ENCODE data around the gene CCDC157. TPM values are rescaled to one million over a fixed set of nuclear protein-coding genes. Genes with fewer than 3 reads are reported as not detected.

The CCDC157 gene
- total RNA-seq, 1 experiment from 2014 or later, result 5.5 TPM

DNA sequence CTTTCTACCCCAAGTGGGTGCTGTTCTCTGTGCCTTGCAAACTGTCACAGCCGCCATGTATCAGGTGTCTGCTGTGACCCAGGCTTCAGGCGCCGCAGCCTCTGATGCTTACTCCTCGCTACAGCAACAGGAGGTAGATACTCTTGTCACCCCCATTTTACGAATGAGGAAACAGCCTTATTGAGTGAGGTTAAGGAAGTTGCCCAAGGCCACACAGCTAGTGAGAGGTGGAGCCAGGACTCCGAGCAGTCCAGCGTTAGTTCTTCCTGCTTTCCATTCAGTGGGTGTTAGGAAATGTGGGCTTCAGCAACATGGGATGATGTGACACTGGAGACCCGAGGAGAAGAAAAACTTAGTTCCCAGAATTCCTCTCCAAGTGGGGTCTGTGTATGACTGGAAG is 16.1 kb downstream of the CCDC157 start:
- intact Hi-C loops (cut with micrococcal nuclease; ENCODE audit: unreplicated experiment), result loop anchor here (1.0 kb wide), 1 partner anchor 29 kb away; no protein-coding TSS in a partner anchor
- H3K27me3 Mint-ChIP-seq (ENCODE audit: unreplicated experiment), result no peaks in the 10 kb centered on the region
- TF ChIP-seq, protein P1, sequence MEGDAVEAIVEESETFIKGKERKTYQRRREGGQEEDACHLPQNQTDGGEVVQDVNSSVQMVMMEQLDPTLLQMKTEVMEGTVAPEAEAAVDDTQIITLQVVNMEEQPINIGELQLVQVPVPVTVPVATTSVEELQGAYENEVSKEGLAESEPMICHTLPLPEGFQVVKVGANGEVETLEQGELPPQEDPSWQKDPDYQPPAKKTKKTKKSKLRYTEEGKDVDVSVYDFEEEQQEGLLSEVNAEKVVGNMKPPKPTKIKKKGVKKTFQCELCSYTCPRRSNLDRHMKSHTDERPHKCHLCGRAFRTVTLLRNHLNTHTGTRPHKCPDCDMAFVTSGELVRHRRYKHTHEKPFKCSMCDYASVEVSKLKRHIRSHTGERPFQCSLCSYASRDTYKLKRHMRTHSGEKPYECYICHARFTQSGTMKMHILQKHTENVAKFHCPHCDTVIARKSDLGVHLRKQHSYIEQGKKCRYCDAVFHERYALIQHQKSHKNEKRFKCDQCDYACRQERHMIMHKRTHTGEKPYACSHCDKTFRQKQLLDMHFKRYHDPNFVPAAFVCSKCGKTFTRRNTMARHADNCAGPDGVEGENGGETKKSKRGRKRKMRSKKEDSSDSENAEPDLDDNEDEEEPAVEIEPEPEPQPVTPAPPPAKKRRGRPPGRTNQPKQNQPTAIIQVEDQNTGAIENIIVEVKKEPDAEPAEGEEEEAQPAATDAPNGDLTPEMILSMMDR (IDR thresholded peaks at IDR 0.05; ENCODE audit: unreplicated experiment), result no peak
- CTCF ChIA-PET, result no interaction called here
- DNase-seq, result no peak
- H3K9me3 Mint-ChIP-seq (ENCODE audit: low read depth, unreplicated experiment), result no peaks in the 10 kb centered on the region
- no peaks in the 10 kb centered on the region for H3K4me1 Mint-ChIP-seq (ENCODE audit: low read depth, unreplicated experiment)
- no TSS peak for BruUV-seq (replicated peaks)
- no peak overlapping the region for H3K4me3 Mint-ChIP-seq (ENCODE audit: low read depth, unreplicated experiment)
- peaks cover 57% of the 10 kb centered on the region for H3K36me3 Mint-ChIP-seq (ENCODE audit: insufficient read depth, unreplicated experiment)
- no peak overlapping the region for H3K27ac Mint-ChIP-seq (ENCODE audit: unreplicated experiment)

DNA sequence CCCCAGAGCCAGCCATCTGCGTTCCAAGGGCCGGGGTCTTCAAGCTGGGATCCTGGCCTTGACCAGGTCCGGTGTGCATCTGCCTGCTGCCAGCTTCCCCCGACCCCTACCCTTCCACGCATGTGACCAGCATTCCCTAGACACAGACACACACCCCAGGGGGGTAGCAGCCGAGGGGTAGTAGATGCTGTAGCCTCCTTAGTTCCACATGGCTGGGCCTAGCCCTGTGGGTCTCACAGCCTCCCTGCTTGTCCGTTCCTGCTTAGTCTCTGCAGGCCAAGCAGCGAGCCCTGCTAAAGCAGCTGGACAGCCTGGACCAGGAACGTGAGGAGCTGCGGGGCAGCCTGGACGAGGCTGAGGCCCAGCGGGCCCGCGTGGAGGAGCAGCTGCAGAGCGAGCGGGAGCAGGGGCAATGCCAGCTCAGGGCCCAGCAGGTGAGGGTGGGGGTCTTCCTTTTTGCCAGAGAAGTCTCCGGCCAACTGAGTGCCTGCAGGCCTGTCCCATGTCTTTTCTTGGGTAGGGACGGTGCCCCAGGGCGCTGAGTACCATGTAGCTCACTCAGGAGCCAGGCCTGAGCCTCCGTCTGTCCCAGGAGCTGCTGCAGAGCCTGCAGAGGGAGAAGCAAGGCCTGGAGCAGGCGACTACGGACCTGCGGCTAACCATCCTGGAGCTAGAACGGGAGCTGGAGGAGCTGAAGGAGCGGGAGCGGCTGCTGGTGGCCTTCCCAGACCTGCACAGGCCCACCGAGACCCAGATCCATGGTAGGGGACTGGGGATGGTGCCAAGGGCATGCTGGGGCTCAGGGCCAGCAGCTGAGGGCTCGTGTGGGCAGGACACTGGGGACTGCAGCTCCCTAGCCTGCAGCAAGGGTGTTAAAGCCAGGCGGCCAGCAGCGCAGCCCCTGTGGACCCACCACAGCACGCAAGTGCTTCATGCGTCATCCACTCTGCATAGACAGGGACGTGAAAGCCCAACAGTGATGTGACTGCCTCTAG is 16.8 kb downstream of the CCDC157 start:
- peaks cover 57% of the 10 kb centered on the region for H3K36me3 Mint-ChIP-seq (ENCODE audit: insufficient read depth, unreplicated experiment)
- no peaks in the 10 kb centered on the region for H3K4me1 Mint-ChIP-seq (ENCODE audit: low read depth, unreplicated experiment)
- intact Hi-C loops (cut with micrococcal nuclease; ENCODE audit: unreplicated experiment), result no loop called here
- DNase-seq, result no peak
- BruUV-seq (replicated peaks), result no TSS peak
- no peaks in the 10 kb centered on the region for H3K27me3 Mint-ChIP-seq (ENCODE audit: unreplicated experiment)
- CTCF ChIA-PET, result interaction anchor here (1.6 kb wide), 1 partner anchor 17 kb away, joined by 5 read pairs; the partner anchor contains the start of genes CCDC157 and SF3A1
- H3K9me3 Mint-ChIP-seq (ENCODE audit: low read depth, unreplicated experiment), result no peaks in the 10 kb centered on the region
- no peak overlapping the region for H3K27ac Mint-ChIP-seq (ENCODE audit: unreplicated experiment)
- no peak overlapping the region for H3K4me3 Mint-ChIP-seq (ENCODE audit: low read depth, unreplicated experiment)
- TF ChIP-seq, protein P1 (IDR thresholded peaks at IDR 0.05; ENCODE audit: unreplicated experiment), result no peak

DNA sequence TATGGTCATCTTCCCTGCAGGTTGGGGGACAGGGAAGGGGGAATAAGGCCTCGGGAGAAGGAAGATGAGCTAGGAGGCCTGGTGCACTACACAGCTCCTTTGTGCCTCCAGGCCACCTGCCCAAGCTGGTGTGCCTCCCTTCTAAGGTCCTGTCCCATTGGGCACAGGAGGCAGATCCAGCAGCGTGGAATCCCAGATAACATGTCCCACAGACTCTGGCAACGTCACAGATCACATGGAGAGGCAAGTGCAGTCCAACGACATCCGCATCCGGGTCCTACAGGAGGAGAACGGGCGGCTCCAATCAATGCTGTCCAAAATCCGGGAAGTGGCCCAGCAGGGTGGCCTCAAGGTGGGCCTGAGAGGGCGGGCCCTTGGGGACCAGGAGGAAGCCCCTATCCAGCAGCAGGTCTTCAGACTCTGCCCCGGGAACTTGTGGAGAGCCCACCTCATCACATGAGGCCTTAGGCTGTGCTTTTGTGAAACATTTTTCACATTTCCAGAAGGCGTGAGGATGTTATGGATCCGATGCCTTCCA is 18.6 kb downstream of the CCDC157 start:
- BruUV-seq (replicated peaks), result no TSS peak
- CTCF ChIA-PET, result interaction anchor here (1.6 kb wide), 1 partner anchor 19 kb away, joined by 5 read pairs; the partner anchor contains the start of genes CCDC157 and SF3A1

DNA sequence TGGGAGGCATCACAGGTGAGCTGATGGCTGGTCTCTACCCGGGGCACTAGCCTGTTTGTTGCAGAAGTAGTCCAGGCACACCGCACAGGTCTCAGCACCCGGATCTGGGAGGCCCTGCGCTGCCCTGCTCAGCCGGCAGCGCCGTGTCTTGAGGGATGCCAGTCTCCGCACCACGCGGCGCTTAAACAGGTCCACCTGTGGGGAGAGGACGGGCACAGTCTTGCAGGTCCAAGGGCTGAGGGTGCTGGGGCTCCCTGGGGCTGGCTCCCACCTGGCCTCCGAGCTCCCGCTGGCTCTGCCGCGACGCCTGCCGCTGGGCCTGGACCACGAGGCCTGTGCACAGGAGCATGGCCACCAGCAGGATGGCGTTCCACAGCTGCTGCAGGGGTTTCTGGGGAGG is 23.2 kb downstream of the CCDC157 start:
- Mint-ChIP-seq H3K4me3 (ENCODE audit: low read depth, unreplicated experiment) (no peak overlapping the region), H3K4me1 (ENCODE audit: low read depth, unreplicated experiment) (no peaks in the 10 kb centered on the region), H3K9me3 (ENCODE audit: low read depth, unreplicated experiment) (no peaks in the 10 kb centered on the region), H3K27me3 (ENCODE audit: unreplicated experiment) (no peaks in the 10 kb centered on the region), H3K36me3 (ENCODE audit: insufficient read depth, unreplicated experiment) (peaks cover 32% of the 10 kb centered on the region), H3K27ac (ENCODE audit: unreplicated experiment) (no peak overlapping the region)
- CTCF ChIA-PET, result no interaction called here
- DNase-seq, result no peak
- intact Hi-C loops (cut with micrococcal nuclease; ENCODE audit: unreplicated experiment), result no loop called here
- no TSS peak for BruUV-seq (replicated peaks)
- TF ChIP-seq, protein P1 (IDR thresholded peaks at IDR 0.05; ENCODE audit: unreplicated experiment), result no peak

More for the DNA sequence above, 18.6 kb downstream of the CCDC157 start:
- DNase-seq, result no peak
- Mint-ChIP-seq H3K36me3 (ENCODE audit: insufficient read depth, unreplicated experiment) (peaks cover 46% of the 10 kb centered on the region), H3K9me3 (ENCODE audit: low read depth, unreplicated experiment) (no peaks in the 10 kb centered on the region), H3K4me3 (ENCODE audit: low read depth, unreplicated experiment) (no peak overlapping the region), H3K4me1 (ENCODE audit: low read depth, unreplicated experiment) (no peaks in the 10 kb centered on the region), H3K27me3 (ENCODE audit: unreplicated experiment) (no peaks in the 10 kb centered on the region), H3K27ac (ENCODE audit: unreplicated experiment) (no peak overlapping the region)
- TF ChIP-seq, protein P1 (IDR thresholded peaks at IDR 0.05; ENCODE audit: unreplicated experiment), result no peak
- intact Hi-C loops (cut with micrococcal nuclease; ENCODE audit: unreplicated experiment), result no loop called here
